GM12801 (cell line): ENCODE results near the gene PLK1.

Experiments used
- CTCF ChIP-seq: IDR thresholded peaks from one replicate; pipeline ENCODE4 v1.5.1; 2011; ENCODE audit warnings: control low read depth; ENCODE audit not compliant: insufficient read length; ENCODE audit errors: extremely low read depth

PLK1 gene

GRCh38 chr16:23704772-23705516 lies 26.3 kb downstream of the PLK1 start:
- TF ChIP-seq CTCF = no peak

- TF ChIP-seq CTCF = no peak
Observed at GRCh38 chr16:23705517-23705902, 26.8 kb downstream of the PLK1 start.

GRCh38 chr16:23706439-23706838 lies 27.8 kb downstream of the PLK1 start:
- TF ChIP-seq CTCF = no peak

GRCh38 chr16:23709536-23709935 lies 30.8 kb downstream of the PLK1 start:
- TF ChIP-seq CTCF = no peak

- no peak for TF ChIP-seq CTCF
Observed at GRCh38 chr16:23710008-23710407, 31.3 kb downstream of the PLK1 start.

- TF ChIP-seq CTCF = no peak
Observed at GRCh38 chr16:23710504-23710903, 31.8 kb downstream of the PLK1 start.

GRCh38 chr16:23711785-23712184 lies 33.1 kb downstream of the PLK1 start:
- TF ChIP-seq CTCF = no peak
